Left ventricle myocardium superior (tissue), 1 donor: ENCODE results near the gene FLT4. TPM values are rescaled to one million over a fixed set of nuclear protein-coding genes. Genes with fewer than 3 reads are reported as not detected.
A peak's percentile ranks its signal among the peaks of the same experiment; 100 is the strongest.
"Not testable (repeated sequence)": the region's sequence is repeated elsewhere in the genome, so short reads cannot be mapped to it uniquely, and the experiment has no call there.

Source experiments
- ATAC-seq: fragments of 200-7000 bp; cut with Tn5 transposase; one replicate; pipeline ENCODE4 v1.9.1; 2020; ENCODE audit warnings: mild to moderate bottlenecking, moderate library complexity
- DNase-seq: peaks from one replicate; pipeline ENCODE4 v3.0.0-alpha.2; 2020
- intact Hi-C: fragments of 100-400 bp; cut with micrococcal nuclease; formaldehyde crosslinking; loops from one replicate; pipeline ENCODE4 v1.11.0; 2022
- total RNA-seq: library from RNA; stranded (reverse); fragmentation: NEBNext Ultra II Directional; extraction: Animal tissue kit (Norgen Biotek cat#: 25700); gene quantifications from one replicate; pipeline ENCODE4 v1.2.1, GENCODE V29; 2021
- donor health status: DM: no; HTN: yes; CAD: no; lungs with severe emphysema.

Gene FLT4
- total RNA-seq, 1 donor from 2014 or later = 8.0 TPM

DNA sequence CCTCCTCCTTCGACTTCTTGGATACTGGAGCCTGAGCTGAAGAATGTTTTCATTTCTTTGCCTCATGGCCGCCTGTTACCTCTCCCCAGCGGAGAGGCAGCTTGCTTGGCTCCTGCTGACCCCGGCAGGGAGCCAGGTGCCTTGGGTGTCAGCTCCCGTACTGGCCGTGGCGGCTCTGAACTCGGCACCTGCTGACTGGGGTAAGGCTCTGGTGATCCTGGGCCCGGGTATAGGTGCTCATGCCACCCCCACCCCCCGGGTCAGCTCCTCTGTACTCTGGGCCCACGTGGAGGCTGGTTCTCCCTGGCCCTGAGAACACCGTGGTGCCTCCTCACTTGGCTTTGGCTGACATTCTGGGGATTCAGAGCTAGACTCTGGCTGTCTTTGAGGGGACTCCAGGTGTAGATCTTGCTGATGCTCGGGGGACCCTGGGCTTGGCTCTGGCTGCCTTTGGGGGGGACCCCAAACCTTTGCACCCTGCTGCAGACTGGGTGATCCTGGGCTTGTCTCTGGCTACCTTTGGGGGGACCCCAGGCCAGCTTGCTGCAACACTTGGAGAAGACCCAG lies 22.6 kb upstream of the FLT4 start:
- DNase-seq, ATAC-seq, intact Hi-C loops: not testable (repeated sequence)

DNA sequence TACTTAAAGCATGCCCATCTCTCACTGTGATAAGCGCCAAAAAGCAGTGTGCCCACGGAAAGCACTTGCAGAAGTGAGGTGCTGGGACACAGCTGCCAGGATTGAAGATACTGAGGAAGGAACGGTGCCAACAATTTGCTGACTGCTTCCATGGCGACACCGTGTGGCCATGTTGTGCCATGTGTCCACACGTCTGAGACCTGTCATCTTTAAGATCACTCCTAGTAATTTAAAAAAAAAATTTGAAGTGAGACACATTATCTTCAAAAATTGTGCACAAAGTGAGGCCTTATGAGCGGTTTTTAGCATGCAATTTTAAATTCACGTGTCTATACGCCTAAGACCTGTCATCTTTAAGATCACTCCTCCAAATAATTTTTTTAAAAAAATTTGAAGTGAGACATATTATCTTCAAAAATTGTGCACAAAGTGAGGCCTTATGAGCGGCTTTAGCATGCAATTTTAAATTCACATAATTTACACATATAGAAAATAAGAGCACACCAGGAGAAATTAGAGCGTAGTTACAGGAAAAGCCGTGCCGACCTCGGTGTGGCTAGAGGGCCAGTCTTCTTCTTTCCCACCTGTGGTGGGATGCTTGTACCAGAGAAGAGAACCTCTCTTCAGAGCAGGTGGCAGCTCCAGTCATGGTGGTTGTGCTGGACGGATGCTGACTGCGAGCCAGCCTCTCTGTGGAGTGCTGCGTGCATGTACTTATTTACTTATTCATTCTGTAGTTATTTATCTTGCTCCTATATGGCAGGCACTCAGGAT lies 21.4 kb upstream of the FLT4 start:
- peak; percentile 71 for DNase-seq

DNA sequence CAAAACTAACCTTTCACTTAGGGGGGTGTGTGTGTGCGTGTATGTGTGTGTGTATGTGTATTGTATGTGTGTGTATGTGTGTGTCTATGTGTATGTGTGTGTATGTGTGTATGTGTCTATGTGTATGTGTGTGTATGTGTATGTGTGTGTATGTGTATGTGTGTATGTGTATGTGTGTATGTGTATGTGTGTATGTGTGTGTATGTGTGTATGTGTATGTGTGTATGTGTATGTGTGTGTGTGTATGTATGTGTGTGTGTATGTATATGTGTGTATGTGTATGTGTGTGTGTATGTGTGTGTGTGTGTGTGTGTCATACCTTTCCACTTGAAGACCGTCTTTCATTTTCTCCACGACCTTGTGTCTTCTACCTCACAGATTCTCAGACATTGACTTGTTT lies 20.8 kb upstream of the FLT4 start:
- no peak for DNase-seq
- no peak for ATAC-seq
- intact Hi-C loops = no loop called here

More for the DNA sequence above, 21.4 kb upstream of the FLT4 start:
- intact Hi-C loops = no loop called here
- ATAC-seq = peak; percentile 85

DNA sequence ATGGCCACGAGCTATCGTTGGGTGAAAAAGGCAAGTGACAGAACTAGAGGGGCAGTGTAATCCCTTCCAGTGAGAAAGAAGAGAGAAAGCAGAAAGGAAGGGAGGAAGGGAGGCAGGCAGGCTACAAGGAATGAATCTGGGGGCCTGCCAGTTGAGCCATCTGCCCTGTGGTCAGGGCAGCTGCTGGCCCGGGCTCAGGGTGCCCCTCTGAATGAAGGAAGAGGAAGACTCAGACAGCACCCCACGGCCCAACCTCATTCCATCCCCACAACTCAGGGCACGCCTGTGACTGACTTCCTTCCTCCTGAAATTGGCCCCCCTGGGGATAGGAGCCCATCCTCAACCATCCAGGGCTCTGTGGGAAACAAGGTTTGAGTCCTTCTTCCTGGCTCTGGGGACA lies 20.3 kb upstream of the FLT4 start:
- DNase-seq = no peak
- intact Hi-C loops = no loop called here
- ATAC-seq = no peak

DNA sequence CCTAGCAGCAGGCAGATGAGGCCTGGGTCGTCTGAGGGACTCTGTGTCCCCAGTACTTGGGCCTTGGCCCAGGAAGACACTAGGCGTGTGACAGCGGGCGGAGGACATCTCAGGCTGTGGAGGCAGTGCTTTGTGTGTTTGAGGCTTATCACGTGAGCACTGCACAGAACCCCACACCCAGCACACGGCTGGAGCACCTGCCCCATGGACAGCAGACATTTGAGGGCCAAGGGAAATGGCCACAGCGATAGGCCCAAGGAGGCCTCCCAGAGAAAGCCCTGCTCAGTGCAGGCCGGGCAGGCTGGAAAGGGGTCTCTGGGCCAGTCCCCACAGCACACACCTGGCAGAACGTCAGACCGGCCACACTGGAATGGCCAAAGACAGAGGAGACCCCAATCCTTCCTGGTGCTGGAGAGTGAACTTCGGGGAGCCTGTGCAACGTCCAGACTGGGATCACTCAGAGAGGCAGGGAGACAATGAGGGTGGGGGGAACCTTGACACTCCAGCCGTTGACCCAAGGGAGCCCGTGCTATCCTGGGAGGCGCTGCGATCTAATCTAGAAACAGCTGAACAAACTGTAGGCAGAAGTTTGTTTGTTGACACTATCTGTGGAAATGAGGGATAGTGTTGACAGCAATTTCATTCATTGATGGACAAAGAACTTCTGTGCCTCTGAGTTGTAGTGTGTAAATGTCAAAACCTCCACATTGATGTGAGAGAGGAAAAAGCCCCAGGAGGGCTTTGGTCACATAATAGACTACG lies 19.6 kb upstream of the FLT4 start:
- intact Hi-C loops = no loop called here
- ATAC-seq (no peak), DNase-seq (no peak)

DNA sequence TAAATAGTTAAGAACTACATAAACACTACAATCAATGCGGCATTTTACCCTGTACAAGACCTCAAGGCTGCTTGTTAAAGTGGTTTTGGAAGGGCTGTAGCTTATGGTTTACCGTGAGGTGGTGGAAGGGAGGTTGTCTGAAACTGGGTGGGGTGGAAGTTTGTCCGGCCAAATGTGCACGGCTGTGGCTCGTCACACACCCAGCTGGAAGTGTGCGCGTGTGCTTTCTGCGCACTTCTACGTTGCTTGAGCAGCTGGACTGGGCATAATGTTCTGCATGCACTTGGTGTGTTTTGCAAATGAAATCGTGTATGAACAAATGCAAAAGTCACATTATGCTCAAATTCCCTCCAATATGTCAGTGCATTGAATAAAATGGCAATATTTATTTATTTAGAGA lies 17.4 kb upstream of the FLT4 start:
- ATAC-seq (no peak), DNase-seq (no peak)
- intact Hi-C loops = no loop called here

DNA sequence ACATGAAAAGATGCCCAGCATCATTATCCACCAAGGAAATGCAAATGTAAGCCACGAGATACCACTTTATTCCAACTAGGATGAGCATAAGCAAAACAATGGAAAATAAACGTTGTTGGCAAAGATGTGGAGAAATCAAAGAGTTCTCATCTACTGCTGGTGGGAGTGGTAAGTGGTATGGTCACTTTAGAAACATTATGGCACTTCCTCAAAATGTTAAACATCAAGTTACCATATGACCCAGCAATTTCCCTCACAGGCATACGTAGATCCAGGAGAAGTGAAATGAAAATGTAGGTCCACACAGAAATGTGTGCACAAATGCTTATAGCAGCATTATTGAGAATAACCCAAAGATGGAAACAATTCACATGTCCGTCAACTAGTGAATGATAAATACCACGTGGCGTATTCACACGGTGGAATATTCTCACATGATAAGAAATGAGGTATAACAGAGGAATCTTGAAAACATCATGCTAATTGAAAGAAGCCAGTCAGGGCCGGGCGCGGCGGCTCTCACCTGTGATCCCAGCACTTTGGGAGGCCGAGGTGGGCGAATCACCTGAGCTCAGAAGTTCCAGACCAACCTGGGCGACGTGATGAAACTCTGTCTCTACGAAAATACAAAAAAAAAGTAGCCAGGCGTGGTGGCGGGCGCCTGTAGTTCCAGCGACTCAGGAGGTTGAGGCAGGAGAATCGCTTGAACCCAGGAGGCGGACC lies 16.4 kb upstream of the FLT4 start:
- ATAC-seq (no peak), DNase-seq (no peak)
- intact Hi-C loops = no loop called here

DNA sequence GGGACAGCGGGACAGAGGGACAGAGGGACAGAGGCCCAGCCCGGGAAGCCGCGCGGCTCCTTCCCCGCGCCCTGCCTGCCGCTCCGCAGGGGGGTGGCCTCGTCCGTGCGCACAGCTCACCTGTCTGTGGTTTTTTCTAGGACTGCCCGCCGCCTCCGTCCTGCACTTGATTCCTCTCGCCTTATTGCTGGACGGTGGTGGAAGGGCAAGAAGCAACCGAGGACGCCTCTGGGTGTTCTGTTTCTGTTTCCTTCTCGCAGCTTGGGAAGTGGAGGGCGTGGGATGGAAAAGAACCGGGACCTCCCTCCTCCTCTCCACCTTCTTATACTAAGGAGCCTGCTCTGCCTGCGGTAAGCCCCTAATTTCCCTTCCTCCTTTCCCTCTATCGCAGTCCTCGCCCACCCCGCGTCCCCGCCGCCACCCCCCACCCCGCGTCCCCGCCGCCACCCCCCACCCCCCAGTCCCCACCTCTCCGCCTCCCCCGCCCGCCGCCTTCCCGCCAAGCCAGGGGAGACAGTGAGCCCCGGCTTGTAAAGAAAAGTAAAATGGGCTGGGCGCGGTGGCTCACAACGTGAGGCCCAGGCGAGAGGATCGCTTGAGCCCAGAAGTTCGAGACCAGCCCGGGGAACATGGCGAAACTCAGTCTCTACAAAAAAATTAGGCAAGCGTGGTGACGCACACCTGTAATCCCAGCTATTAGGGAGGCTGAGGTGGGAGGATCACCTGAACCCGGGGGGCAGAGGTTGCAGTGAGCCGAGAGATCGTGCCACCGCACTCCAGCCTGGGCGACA lies 9.6 kb upstream of the FLT4 start:
- ATAC-seq (no peak), DNase-seq (no peak)
- intact Hi-C loops = no loop called here

DNA sequence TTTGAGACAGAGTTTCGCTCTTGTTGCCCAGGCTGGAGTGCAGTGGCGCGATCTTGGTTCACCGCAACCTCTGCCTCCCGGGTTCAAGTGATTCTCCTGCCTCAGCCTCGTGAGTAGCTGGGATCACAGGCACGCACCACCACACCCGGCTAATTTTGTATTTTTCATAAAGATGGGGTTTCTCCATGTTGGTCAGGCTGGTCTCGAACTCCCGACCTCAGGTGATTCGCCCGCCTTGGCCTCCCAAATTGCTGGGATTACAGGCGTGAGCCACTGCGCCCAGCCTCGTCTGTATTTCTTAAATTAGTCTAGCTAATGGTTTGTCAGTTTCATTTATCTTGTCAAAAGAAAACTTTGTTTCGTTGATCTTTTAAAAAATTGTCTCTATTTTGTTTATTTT lies 5.8 kb upstream of the FLT4 start:
- ATAC-seq, DNase-seq, intact Hi-C loops: not testable (repeated sequence)

DNA sequence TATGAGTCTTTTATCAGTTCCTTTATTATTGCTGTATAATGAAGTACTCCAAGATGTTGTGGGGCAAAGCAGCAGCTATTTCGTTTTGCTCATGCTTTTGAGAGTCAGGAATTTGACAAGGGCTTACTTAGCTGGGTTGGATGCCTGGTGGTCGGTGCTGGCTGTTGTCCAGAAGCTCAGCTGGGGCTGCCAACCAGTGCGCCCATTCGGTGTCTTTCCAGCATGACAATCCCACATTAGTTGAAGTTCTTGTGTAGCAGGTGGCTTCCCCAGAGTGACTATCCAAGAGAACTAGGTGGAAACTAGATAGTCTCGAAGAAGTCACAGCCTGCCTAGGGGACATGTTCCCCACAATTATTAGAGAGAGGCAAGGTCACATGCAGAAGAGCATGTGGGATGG lies 3.4 kb upstream of the FLT4 start:
- ATAC-seq (no peak), DNase-seq (no peak)
- intact Hi-C loops = no loop called here

DNA sequence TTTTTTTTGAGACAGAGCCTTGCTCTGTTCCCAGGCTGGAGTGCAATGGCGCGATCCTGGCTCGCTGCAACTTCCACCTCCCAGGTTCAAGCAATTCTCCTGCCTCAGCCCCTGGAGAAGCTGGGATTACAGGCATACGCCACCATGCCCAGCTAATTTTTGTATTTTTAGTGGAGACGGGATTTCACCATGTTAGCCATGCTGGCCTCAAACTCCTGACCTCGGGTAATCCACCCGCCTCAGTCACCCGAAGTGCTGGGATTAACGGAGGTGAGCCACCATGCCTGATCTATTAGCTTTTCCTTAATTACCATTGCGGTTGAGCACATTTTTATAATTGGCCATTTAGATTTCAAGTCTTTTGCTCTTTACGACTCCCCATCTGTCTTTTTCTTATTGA lies 2.9 kb upstream of the FLT4 start:
- intact Hi-C loops = no loop called here
- ATAC-seq (no peak), DNase-seq (no peak)

DNA sequence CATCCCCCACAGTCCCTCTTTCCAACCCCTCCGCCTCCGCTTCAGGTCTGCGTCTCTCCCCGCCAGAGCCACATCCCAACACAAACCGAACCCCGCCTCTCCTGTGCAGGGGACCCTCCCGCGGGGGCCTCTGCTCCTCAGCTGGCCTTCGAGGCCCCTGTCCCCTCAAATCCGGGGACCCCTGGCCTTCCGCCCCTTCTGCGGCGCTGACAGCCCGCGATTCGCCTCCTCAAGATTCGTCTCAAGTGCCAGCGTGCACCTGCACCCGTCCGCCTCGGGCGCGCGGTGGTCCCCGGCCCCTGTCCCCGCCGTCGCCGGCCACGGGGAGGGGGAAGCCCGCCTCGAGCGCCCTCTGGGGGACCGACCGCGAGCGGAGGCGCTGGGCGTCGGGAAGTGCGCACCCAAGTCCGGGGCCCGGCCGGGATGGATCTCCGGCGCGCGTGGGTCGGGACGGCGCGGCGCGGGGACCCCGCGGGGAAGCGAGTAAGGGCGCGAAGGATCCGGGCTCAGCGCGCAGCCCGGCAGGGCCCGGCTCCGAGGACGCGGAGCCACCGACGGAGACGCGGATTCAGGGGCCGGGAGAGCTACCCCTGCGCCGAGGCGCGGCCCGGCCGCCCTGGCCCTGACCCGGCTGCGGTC lies 623 bp downstream of the FLT4 start:
- intact Hi-C loops = no loop called here
- ATAC-seq (peak; percentile 25), DNase-seq (peak; percentile 44)

DNA sequence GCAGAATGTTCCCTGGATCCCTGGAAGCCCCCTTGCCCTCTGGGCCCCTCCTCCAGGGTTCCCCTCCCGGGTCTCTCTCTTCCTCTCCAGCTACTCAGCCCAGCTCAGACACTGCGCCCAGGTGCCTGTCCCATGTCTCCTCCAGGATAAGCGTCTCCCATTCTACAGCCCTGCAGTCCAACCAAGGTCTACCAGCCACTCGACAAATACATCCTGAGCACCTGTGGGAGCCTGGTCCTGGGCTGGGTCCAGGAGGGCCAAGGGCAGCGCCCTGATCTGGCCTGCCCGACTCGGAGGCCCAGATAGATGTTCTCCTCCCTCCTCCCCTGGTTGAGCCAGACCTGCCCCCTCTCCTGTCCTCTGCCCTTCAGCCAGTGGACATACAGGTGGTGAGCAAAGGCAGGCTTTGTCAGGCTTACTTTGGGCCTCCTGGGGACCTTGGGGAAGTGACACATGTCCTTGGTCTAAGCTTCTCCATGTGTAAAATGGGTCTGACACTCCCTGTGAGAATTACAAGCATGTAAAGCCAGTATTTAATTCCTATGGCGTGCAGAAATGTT lies 1.4 kb downstream of the FLT4 start:
- peak; percentile 11 for DNase-seq
- intact Hi-C loops = no loop called here
- ATAC-seq = no peak

DNA sequence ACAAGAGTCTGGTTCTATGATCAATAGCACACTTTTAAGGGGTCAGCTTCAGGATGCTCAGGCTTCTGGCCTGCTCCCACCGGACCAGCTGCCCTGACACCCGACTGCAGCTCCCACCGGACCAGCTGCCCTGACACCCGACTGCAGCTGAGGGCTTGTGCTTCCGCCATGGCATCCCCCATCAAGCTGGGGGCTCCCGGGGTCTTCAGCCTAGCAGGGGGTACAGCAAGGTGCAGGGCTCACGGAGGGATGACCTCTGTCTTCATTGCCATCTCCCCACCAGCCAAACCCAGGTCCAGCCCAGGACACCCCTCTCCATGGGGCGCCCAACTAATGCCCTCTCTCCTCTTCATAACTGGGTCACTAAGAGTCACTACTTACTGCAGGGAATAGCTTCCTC lies 1.9 kb downstream of the FLT4 start:
- no peak for ATAC-seq
- peak; percentile 12 for DNase-seq
- intact Hi-C loops = no loop called here

DNA sequence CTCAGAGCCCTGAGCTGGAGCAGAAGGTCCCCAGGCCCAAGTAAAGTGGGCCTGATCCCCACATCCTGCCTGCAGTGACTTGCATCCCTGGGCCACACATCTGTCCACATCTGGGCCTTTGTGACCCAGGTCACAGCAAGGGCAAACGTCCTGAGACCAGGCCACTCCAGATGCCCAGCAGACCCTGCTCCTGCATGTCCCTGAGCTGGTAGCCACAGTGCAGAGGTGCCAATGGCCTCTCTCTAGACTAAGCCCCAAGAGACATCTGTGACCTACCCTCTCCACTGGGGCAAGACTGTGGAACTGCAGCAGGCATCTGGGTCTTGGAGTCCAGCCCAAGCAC lies 2.5 kb downstream of the FLT4 start:
- intact Hi-C loops = no loop called here
- peak; percentile 6 for DNase-seq
- no peak for ATAC-seq

DNA sequence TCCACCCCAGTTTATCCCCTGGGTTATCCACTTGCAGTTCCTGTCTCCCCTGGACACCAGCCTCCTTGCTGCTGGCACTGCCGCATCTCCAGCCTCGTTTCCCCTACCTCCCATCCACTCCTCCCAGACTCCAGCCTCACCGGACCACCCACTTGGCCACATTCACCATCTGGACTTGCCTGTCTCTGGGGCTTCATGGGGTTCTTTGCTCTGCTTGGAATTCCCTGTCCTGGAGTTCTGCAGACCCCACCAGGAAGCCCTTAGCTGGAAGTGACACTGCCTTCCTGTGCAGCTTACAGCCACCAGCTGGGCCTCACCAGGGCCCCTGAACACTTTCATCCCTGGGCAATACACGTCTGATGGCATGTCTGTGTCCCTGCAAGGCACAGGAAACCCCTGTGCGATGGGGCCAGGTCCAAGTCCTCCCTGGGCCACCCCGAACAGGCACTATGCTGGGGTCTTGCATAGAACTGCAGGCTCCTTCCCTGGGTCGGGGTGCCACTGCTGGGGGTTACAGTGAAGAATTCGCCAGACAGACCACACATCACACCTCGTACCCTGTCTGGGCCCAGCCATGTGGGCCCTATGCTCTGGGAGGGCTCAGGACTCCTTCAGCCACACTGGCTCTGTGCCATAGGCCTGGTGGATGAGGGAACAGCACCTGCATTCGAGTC lies 3.0 kb downstream of the FLT4 start:
- ATAC-seq (no peak), DNase-seq (peak; percentile 24)
- intact Hi-C loops = no loop called here

DNA sequence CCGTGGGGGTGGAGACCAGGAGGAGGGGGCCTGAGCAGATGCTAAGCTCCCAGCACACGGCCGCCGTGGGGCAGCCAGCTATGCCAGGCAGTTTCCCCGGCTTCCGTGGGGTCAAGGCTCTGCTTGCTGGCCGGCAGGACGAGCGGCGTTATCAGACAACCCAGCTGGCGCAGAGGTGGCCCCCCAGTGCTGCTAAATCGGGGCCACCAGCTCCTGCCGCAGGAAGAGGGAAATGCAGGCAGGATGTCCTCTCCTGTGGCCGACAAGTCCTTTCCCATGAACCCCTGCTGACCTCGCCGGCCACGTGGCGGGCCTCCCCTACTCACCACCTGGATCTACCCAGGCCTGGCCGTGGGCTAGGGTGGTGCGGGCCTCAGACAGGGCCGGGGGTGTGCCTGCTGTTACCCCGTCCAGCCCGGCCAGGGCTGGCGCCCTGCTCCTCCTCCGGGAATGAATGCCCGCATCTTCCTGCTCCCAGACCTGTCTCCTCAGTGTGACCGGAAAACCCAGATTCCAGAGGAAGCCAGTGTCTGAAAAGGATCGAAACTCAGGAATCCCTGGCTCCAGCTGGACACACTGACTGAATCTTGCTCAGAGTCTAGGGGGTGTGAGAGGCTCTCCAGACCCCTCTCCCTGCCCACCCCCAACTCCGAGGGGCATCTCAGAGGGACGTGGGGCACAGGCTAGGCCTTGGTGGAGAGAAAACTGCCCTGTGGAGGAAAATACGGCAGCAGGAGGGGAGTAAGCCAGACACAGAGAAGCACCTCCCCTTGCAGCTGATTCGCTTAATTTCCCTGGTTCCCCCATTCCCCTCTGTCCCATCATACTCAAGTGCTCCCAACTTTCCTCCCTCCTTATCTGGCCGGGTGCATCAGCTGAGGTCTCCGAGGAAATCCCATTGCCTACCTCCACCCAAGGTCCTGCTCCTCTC lies 3.9 kb downstream of the FLT4 start:
- peak; percentile 40 for DNase-seq

More for the DNA sequence above, 3.9 kb downstream of the FLT4 start:
- peak; percentile 40 for ATAC-seq
- intact Hi-C loops = no loop called here
